Activated CD8-positive, alpha-beta T cell treated with anti-CD3 and anti-CD28 coated beads, Interleukin-2, amount 10 ng/mL, durations not matched to agents 7 days and 5 days (primary cell): Measurements from ENCODE around the gene FAM120AOS. TPM values are rescaled to one million over a fixed set of nuclear protein-coding genes. Genes with fewer than 3 reads are reported as not detected.

Experiments
- ATAC-seq: fragments of 150-1000 bp; cut with Tn5 transposase; one replicate; pipeline ENCODE4 v1.10.0; 2021; ENCODE audit warnings: moderate library complexity
- CTCF ChIA-PET: fragments of 350-600 bp; sonication (Branson Sonifier 250); formaldehyde crosslinking; loops from one replicate; lab custom pipeline; 2021; ENCODE audit warnings: antibody characterized with exemption; lab: Charles Lee
- POLR2A ChIA-PET: fragments of 350-600 bp; sonication (Branson Sonifier 250); formaldehyde crosslinking; loops from one replicate; lab custom pipeline; 2021; ENCODE audit warnings: antibody characterized with exemption; lab: Charles Lee
- DNase-seq: peaks from one replicate; pipeline ENCODE4 v3.0.0-alpha.2; 2020
- H3K27ac Mint-ChIP-seq: one replicate; pipeline ENCODE4 v1.8.0; 2021; ENCODE audit warnings: mild to moderate bottlenecking, mixed read lengths
- H3K27me3 Mint-ChIP-seq: one replicate; pipeline ENCODE4 v1.8.0; 2021; ENCODE audit warnings: low read depth, mixed read lengths
- H3K36me3 Mint-ChIP-seq: one replicate; pipeline ENCODE4 v1.8.0; 2021; ENCODE audit warnings: low read depth, mixed read lengths
- H3K4me1 Mint-ChIP-seq: one replicate; pipeline ENCODE4 v1.8.0; 2021; ENCODE audit warnings: low read depth, mixed read lengths
- H3K4me3 Mint-ChIP-seq: one replicate; pipeline ENCODE4 v1.8.0; 2021; ENCODE audit warnings: mild to moderate bottlenecking, mixed read lengths
- H3K9me3 Mint-ChIP-seq: one replicate; pipeline ENCODE4 v1.8.0; 2022; ENCODE audit warnings: mixed read lengths; ENCODE audit not compliant: insufficient read depth
- total RNA-seq, 2 experiments: library from RNA; stranded (reverse); gene quantifications; one replicate each; pipeline ENCODE4 v1.2.3, GENCODE V29; 2021

FAM120AOS gene
- total RNA-seq, 2 experiments from 2014 or later: 35.1 to 36.5 TPM

- DNase-seq (no peak), ATAC-seq (no peak)
- H3K27me3 Mint-ChIP-seq: no peaks in the 10 kb centered on the region
- no peak overlapping the region for H3K4me3 Mint-ChIP-seq
- no peak overlapping the region for H3K27ac Mint-ChIP-seq
- ChIA-PET POLR2A (interaction anchor here (4.2 kb wide), 1 partner anchor 13 kb away, joined by 50 read pairs; the partner anchor contains the start of gene FAM120AOS), CTCF (no interaction called here)
- peaks cover 35% of the 10 kb centered on the region for H3K36me3 Mint-ChIP-seq
- H3K4me1 Mint-ChIP-seq: peaks cover 82% of the 10 kb centered on the region
- no peaks in the 10 kb centered on the region for H3K9me3 Mint-ChIP-seq
Observed at GRCh38 chr9:93467062-93467416, 13.7 kb upstream of the FAM120AOS start.

DNA sequence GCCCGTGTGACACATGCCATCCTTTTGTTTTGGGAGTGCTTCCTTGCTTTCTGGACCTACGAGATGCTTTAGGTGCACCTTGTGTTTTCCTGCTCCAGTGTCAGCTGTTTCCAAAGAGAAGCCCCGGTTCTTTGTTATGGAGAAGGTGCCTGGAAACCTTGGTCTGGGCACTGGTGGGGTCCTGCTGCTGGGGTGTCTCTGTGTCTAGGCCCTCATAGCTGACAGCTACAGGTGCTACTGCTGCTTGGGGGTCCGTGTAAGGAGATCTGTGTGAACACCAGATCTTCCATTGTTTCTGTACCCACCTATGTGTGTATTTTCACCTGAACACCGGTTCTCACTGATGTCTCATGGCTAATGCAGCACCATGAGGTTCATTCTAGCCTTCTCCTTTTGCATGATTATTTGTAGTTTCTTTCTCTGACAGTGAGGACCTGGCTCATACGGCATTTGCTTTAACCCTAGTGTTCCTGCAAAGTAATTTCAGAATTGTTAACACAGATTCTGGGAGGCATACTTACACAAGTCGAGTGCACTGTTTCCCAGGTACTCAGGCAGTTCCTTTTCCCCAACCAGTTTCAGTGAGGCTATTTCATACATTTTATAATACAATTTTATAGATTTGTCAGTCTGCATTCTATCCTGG is 13.2 kb upstream of the FAM120AOS start:
- Mint-ChIP-seq H3K4me1 (peaks cover 86% of the 10 kb centered on the region), H3K27ac (peak overlapping the region; percentile 43), H3K9me3 (no peaks in the 10 kb centered on the region), H3K36me3 (peaks cover 35% of the 10 kb centered on the region), H3K27me3 (no peaks in the 10 kb centered on the region), H3K4me3 (no peak overlapping the region)
- POLR2A ChIA-PET: interaction anchor here (0.8 to 4.6 kb wide), 3 partner anchors 13 to 36 kb away, joined by 3 to 50 read pairs (median 32); partner anchors contain the start of genes FAM120A and FAM120AOS
- CTCF ChIA-PET: interaction anchor here (0.9 to 4.2 kb wide), 2 partner anchors 10 to 100 kb away, joined by 3 to 26 read pairs; no protein-coding TSS in a partner anchor
- DNase-seq (no peak), ATAC-seq (no peak)

GRCh38 chr9:93465855-93466254 is 12.5 kb upstream of the FAM120AOS start:
- ChIA-PET POLR2A (interaction anchor here (0.8 to 4.6 kb wide), 3 partner anchors 12 to 36 kb away, joined by 3 to 50 read pairs (median 32); partner anchors contain the start of genes FAM120A and FAM120AOS), CTCF (interaction anchor here (0.9 to 4.2 kb wide), 4 partner anchors 10 to 101 kb away, joined by 3 to 42 read pairs (median 16); partner anchors contain the start of gene FAM120AOS)
- ATAC-seq: no peak
- Mint-ChIP-seq H3K27ac (peak overlapping the region; percentile 63), H3K9me3 (no peaks in the 10 kb centered on the region), H3K36me3 (peaks cover 31% of the 10 kb centered on the region), H3K4me1 (peaks cover 84% of the 10 kb centered on the region), H3K27me3 (no peaks in the 10 kb centered on the region), H3K4me3 (no peak overlapping the region)
- no peak for DNase-seq

DNA sequence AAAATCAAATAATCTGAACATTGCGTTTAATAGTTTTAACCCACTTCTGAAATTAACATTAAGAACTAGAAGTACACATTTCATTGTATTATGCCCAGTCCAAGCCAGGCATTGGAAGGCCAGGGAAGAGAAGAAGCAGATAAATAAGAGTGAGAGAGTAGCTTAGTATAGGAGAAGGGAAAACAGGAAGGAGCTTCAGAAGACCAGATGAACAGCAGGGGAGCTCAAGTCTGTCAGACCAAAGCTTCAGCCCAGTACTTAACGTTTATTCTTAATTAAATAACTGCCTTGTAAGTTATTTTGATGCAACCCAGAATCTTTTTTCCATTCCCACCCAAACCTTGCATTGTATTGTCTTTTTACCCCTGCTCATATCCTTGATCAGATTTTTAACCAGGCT is 11.5 kb upstream of the FAM120AOS start:
- DNase-seq: no peak
- Mint-ChIP-seq H3K36me3 (peaks cover 30% of the 10 kb centered on the region), H3K27me3 (no peaks in the 10 kb centered on the region), H3K9me3 (no peaks in the 10 kb centered on the region), H3K4me3 (peak overlapping the region; percentile 67), H3K27ac (peak overlapping the region; percentile 92), H3K4me1 (peaks cover 81% of the 10 kb centered on the region)
- CTCF ChIA-PET: interaction anchor here (0.9 to 4.2 kb wide), 6 partner anchors 9 to 102 kb away, joined by 4 to 42 read pairs (median 9); partner anchors contain the start of gene FAM120AOS
- POLR2A ChIA-PET: interaction anchor here (0.7 to 4.6 kb wide), 4 partner anchors 11 to 102 kb away, joined by 3 to 50 read pairs (median 21); partner anchors contain the start of genes FAM120A and FAM120AOS
- ATAC-seq: no peak

DNA sequence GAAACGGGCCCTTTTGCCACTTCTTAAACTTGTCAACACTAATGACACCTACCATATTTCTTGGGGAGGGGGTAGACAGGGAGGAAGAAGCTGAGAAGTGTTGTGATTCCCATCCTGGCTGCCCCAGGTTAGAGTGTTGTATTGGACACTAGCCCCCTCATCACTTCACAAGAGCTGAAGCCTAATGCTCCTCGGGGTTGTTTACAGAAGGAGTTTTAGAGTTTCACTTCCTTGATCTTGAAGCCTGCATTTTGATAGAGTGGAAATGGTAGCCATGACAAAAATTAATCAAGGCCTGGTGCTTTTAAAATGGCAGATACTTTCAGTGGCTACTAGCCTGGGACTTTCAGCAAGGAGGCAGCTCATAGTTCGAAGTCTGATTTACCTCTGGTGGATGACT is 11.0 kb upstream of the FAM120AOS start:
- Mint-ChIP-seq H3K4me1 (peaks cover 86% of the 10 kb centered on the region), H3K27ac (peak overlapping the region; percentile 92), H3K4me3 (peak overlapping the region; percentile 67), H3K27me3 (no peaks in the 10 kb centered on the region), H3K36me3 (peaks cover 34% of the 10 kb centered on the region), H3K9me3 (no peaks in the 10 kb centered on the region)
- CTCF ChIA-PET: interaction anchor here (0.9 to 4.2 kb wide), 7 partner anchors 8 to 355 kb away, joined by 3 to 42 read pairs (median 6); partner anchors contain the start of gene FAM120AOS
- DNase-seq: no peak
- ATAC-seq: peak; percentile 28
- POLR2A ChIA-PET: interaction anchor here (0.7 to 4.6 kb wide), 4 partner anchors 11 to 102 kb away, joined by 3 to 50 read pairs (median 21); partner anchors contain the start of genes FAM120A and FAM120AOS

DNA sequence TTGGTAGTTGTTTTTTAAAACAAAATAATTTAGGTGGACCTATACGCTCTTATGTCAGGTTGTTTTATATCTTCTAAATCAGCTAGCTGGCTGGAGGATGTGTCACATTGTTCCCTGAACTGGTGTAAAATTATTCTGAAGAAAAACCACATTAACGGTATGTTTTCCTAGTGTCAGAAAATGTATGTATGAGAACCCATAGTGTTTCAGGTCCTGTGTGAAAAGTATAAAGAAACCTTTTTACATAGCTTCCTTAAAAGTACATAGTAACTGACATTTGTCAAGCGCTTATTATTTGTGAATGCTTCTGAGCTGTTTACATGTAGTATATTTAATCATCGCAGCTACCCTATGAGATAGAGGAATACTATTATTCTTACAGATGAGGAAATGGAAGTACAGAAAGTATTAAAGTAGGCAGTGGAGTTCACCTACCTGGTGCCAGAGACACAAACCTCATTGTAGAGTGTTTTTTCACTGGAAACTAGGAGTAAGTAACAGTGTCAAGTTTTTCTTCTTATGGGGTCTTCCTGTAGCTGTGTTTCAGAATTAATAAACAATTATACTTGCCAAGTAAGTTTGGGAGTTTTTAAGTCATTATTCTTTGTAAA is 10.4 kb upstream of the FAM120AOS start:
- POLR2A ChIA-PET: interaction anchor here (2.2 to 4.6 kb wide), 3 partner anchors 10 to 103 kb away, joined by 10 to 50 read pairs (median 32); partner anchors contain the start of genes FAM120A and FAM120AOS
- DNase-seq (no peak), ATAC-seq (peak; percentile 68)
- peak overlapping the region; percentile 67 for H3K4me3 Mint-ChIP-seq
- peaks cover 88% of the 10 kb centered on the region for H3K4me1 Mint-ChIP-seq
- H3K27ac Mint-ChIP-seq: peak overlapping the region; percentile 92
- H3K27me3 Mint-ChIP-seq: no peaks in the 10 kb centered on the region
- H3K9me3 Mint-ChIP-seq: no peaks in the 10 kb centered on the region
- peaks cover 41% of the 10 kb centered on the region for H3K36me3 Mint-ChIP-seq
- CTCF ChIA-PET: interaction anchor here (1.5 to 4.2 kb wide), 5 partner anchors 10 to 355 kb away, joined by 3 to 42 read pairs (median 12); partner anchors contain the start of gene FAM120AOS

GRCh38 chr9:93461821-93462220 is 8.4 kb upstream of the FAM120AOS start:
- Mint-ChIP-seq H3K4me1 (peaks cover 86% of the 10 kb centered on the region), H3K27ac (no peak overlapping the region), H3K36me3 (peaks cover 51% of the 10 kb centered on the region), H3K9me3 (no peaks in the 10 kb centered on the region), H3K27me3 (no peaks in the 10 kb centered on the region), H3K4me3 (no peak overlapping the region)
- DNase-seq (no peak), ATAC-seq (no peak)
- ChIA-PET CTCF (interaction anchor here (3.7 kb wide), 1 partner anchor 8 kb away, joined by 42 read pairs; the partner anchor contains the start of gene FAM120AOS), POLR2A (interaction anchor here (4.6 kb wide), 1 partner anchor 11 kb away, joined by 32 read pairs; the partner anchor contains the start of gene FAM120A)

DNA sequence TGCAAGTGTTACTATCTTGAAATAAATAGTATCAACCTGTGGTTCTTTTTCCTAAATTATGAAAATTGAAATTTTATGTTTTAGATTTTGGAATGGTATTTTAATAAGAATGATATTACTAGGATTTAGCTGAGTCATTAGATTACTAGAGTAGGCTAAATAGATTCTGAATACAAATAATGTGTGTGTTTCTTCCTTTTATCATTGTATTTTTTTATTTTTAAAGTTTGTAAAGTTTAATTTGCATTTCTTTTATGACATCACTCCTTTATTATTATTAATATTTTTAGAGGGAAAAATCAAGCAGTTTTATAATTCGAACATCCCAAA is 8.0 kb upstream of the FAM120AOS start:
- Mint-ChIP-seq H3K36me3 (peaks cover 52% of the 10 kb centered on the region), H3K27me3 (no peaks in the 10 kb centered on the region), H3K4me1 (peaks cover 86% of the 10 kb centered on the region), H3K9me3 (no peaks in the 10 kb centered on the region), H3K4me3 (no peak overlapping the region), H3K27ac (no peak overlapping the region)
- DNase-seq (no peak), ATAC-seq (no peak)
- ChIA-PET POLR2A (no interaction called here), CTCF (no interaction called here)

- CTCF ChIA-PET: no interaction called here
- Mint-ChIP-seq H3K27ac (peak overlapping the region; percentile 37), H3K9me3 (no peaks in the 10 kb centered on the region), H3K27me3 (no peaks in the 10 kb centered on the region), H3K36me3 (peaks cover 56% of the 10 kb centered on the region), H3K4me3 (no peak overlapping the region), H3K4me1 (peaks cover 86% of the 10 kb centered on the region)
- ATAC-seq: no peak
- no peak for DNase-seq
- POLR2A ChIA-PET: no interaction called here
Observed at GRCh38 chr9:93460689-93461413, 7.5 kb upstream of the FAM120AOS start.

DNA sequence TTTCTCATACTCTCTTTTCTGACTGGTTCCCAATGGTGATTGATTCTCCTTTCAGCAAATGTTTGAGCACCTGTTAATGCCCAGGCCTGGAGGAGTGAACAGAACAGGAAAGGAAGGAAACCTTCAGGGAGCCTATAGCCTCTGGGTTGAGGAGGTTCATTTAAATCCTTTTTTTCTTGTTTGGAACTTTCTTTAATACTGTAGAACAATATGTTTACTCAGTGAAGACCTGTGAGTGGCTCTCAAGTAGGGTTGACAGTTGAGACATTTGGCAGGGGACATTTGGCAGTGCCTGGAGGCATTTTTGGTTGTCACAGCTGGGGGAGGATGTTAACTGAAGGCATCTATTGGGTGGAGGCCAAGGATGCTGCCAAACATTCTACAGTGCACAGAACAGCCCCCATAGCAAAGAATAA is 6.1 kb upstream of the FAM120AOS start:
- POLR2A ChIA-PET: no interaction called here

GRCh38 chr9:93458712-93459111 is 5.3 kb upstream of the FAM120AOS start:
- no peaks in the 10 kb centered on the region for H3K9me3 Mint-ChIP-seq
- ChIA-PET CTCF (no interaction called here), POLR2A (no interaction called here)
- ATAC-seq (no peak), DNase-seq (no peak)
- no peaks in the 10 kb centered on the region for H3K27me3 Mint-ChIP-seq
- peaks cover 60% of the 10 kb centered on the region for H3K36me3 Mint-ChIP-seq
- no peak overlapping the region for H3K27ac Mint-ChIP-seq
- H3K4me3 Mint-ChIP-seq: no peak overlapping the region
- H3K4me1 Mint-ChIP-seq: peaks cover 82% of the 10 kb centered on the region

More for the DNA sequence above, 6.1 kb upstream of the FAM120AOS start:
- Mint-ChIP-seq H3K27ac (peak overlapping the region; percentile 48), H3K4me1 (peaks cover 84% of the 10 kb centered on the region), H3K4me3 (no peak overlapping the region), H3K27me3 (no peaks in the 10 kb centered on the region), H3K9me3 (no peaks in the 10 kb centered on the region), H3K36me3 (peaks cover 55% of the 10 kb centered on the region)
- CTCF ChIA-PET: no interaction called here
- ATAC-seq: no peak
- no peak for DNase-seq
